Glutamatergic neuron (in vitro differentiated cells): ENCODE data around the gene SPSB4. TPM values are rescaled to one million over a fixed set of nuclear protein-coding genes. Genes with fewer than 3 reads are reported as not detected.
A peak's percentile ranks its signal among the peaks of the same experiment; 100 is the strongest.

Source experiments
- DNase-seq: peaks from one replicate; pipeline ENCODE4 v3.0.0; 2022
- H3K27ac Mint-ChIP-seq: one replicate; pipeline ENCODE4 v1.8.0; 2020; ENCODE audit warnings: mild to moderate bottlenecking, mixed read lengths, inconsistent platforms; ENCODE audit not compliant: unreplicated experiment
- H3K27me3 Mint-ChIP-seq: one replicate; pipeline ENCODE4 v1.8.0; 2020; ENCODE audit warnings: mild to moderate bottlenecking, moderate library complexity, mixed read lengths, inconsistent platforms; ENCODE audit not compliant: unreplicated experiment
- H3K36me3 Mint-ChIP-seq: one replicate; pipeline ENCODE4 v1.8.0; 2020; ENCODE audit warnings: mild to moderate bottlenecking, mixed read lengths, inconsistent platforms; ENCODE audit not compliant: unreplicated experiment
- H3K4me1 Mint-ChIP-seq: one replicate; pipeline ENCODE4 v1.8.0; 2020; ENCODE audit warnings: mild to moderate bottlenecking, low read depth, mixed read lengths, inconsistent platforms; ENCODE audit not compliant: unreplicated experiment
- H3K4me3 Mint-ChIP-seq: one replicate; pipeline ENCODE4 v1.8.0; 2020; ENCODE audit warnings: mild to moderate bottlenecking, mixed read lengths, inconsistent platforms; ENCODE audit not compliant: unreplicated experiment
- H3K9me3 Mint-ChIP-seq: one replicate; pipeline ENCODE4 v1.8.0; 2020; ENCODE audit warnings: mild to moderate bottlenecking, moderate library complexity, mixed read lengths, inconsistent platforms; ENCODE audit not compliant: unreplicated experiment
- CTCF ChIP-seq: fragments of 200-600 bp; sonication (generic); IDR thresholded peaks from one replicate; pipeline ENCODE4 v1.5.0; 2021; ENCODE audit not compliant: partially characterized antibody, unreplicated experiment
- total RNA-seq: library from RNA; stranded (reverse); fragmentation: NEBNext Ultra II Directional; extraction: Animal tissue kit (Norgen Biotek cat#: 25700); gene quantifications from one replicate; pipeline ENCODE4 v1.2.1, GENCODE V29; 2021; ENCODE audit not compliant: unreplicated experiment

SPSB4 gene
- total RNA-seq, 1 donor from 2014 or later, result 98.4 TPM

- H3K27ac Mint-ChIP-seq, result peak overlapping the region; percentile 94
- no peak for TF ChIP-seq CTCF
- H3K4me3 Mint-ChIP-seq, result peak overlapping the region; percentile 41
- peaks cover under 1% of the 10 kb centered on the region for H3K36me3 Mint-ChIP-seq
- peak; percentile 71 for DNase-seq
- H3K9me3 Mint-ChIP-seq, result peaks cover 12% of the 10 kb centered on the region
- H3K4me1 Mint-ChIP-seq, result peaks cover 53% of the 10 kb centered on the region
- no peaks in the 10 kb centered on the region for H3K27me3 Mint-ChIP-seq
Observed at GRCh38 chr3:141094790-141095545, 43.8 kb downstream of the SPSB4 start.

GRCh38 chr3:141095546-141095937 lies 44.4 kb downstream of the SPSB4 start:
- peaks cover 7% of the 10 kb centered on the region for H3K36me3 Mint-ChIP-seq
- H3K9me3 Mint-ChIP-seq, result peaks cover 14% of the 10 kb centered on the region
- no peak for TF ChIP-seq CTCF

GRCh38 chr3:141096164-141096563 lies 45.0 kb downstream of the SPSB4 start:
- no peak for TF ChIP-seq CTCF
- no peak overlapping the region for H3K4me3 Mint-ChIP-seq
- peak overlapping the region; percentile 94 for H3K27ac Mint-ChIP-seq
- H3K4me1 Mint-ChIP-seq, result peaks cover 42% of the 10 kb centered on the region
- no peak for DNase-seq
- no peaks in the 10 kb centered on the region for H3K27me3 Mint-ChIP-seq
- H3K36me3 Mint-ChIP-seq, result peaks cover 7% of the 10 kb centered on the region
- H3K9me3 Mint-ChIP-seq, result peaks cover 12% of the 10 kb centered on the region

More at GRCh38 chr3:141095546-141095937, 44.4 kb downstream of the SPSB4 start:
- Mint-ChIP-seq H3K4me1 (peaks cover 47% of the 10 kb centered on the region), H3K4me3 (peak overlapping the region; percentile 41), H3K27ac (peak overlapping the region; percentile 94), H3K27me3 (no peaks in the 10 kb centered on the region)
- no peak for DNase-seq

GRCh38 chr3:141096981-141097380 lies 45.8 kb downstream of the SPSB4 start:
- Mint-ChIP-seq H3K27me3 (peaks cover 1% of the 10 kb centered on the region), H3K36me3 (peaks cover 7% of the 10 kb centered on the region), H3K4me3 (no peak overlapping the region), H3K4me1 (peaks cover 36% of the 10 kb centered on the region), H3K9me3 (peaks cover 12% of the 10 kb centered on the region), H3K27ac (peak overlapping the region; percentile 14)
- no peak for TF ChIP-seq CTCF
- DNase-seq, result no peak

- H3K9me3 Mint-ChIP-seq, result peaks cover 13% of the 10 kb centered on the region
- H3K4me3 Mint-ChIP-seq, result no peak overlapping the region
- H3K27me3 Mint-ChIP-seq, result peaks cover 16% of the 10 kb centered on the region
- no peak for TF ChIP-seq CTCF
- H3K27ac Mint-ChIP-seq, result no peak overlapping the region
- DNase-seq, result no peak
- peaks cover 28% of the 10 kb centered on the region for H3K4me1 Mint-ChIP-seq
- H3K36me3 Mint-ChIP-seq, result peaks cover 7% of the 10 kb centered on the region
Observed at GRCh38 chr3:141100112-141100511, 49.0 kb downstream of the SPSB4 start.
